HG03280 (cell line): ENCODE measurements around the gene HEMGN.
"Not testable (repeated sequence)": the region's sequence is repeated elsewhere in the genome, so short reads cannot be mapped to it uniquely, and the experiment has no call there.

Experiments
- ATAC-seq: cut with Tn5 transposase; IDR thresholded peaks from one replicate; pipeline ENCODE4 v1.9.1; 2021; ENCODE audit warnings: mild to moderate bottlenecking, moderate library complexity; ENCODE audit not compliant: unreplicated experiment

Gene HEMGN, protein sequence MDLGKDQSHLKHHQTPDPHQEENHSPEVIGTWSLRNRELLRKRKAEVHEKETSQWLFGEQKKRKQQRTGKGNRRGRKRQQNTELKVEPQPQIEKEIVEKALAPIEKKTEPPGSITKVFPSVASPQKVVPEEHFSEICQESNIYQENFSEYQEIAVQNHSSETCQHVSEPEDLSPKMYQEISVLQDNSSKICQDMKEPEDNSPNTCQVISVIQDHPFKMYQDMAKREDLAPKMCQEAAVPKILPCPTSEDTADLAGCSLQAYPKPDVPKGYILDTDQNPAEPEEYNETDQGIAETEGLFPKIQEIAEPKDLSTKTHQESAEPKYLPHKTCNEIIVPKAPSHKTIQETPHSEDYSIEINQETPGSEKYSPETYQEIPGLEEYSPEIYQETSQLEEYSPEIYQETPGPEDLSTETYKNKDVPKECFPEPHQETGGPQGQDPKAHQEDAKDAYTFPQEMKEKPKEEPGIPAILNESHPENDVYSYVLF

GRCh38 chr9:97938081-97938644, at the start of gene HEMGN:
HEMGN (minus strand) TSS chr9:97938172; CDS start chr9:97938136, 36 bp downstream.
- ATAC-seq, result peak; percentile 64

- ATAC-seq, result no peak
These were observed 49.5 kb upstream of the HEMGN start for GRCh38 chr9:97987487-97987886.

- no peak for ATAC-seq
These were observed 47.3 kb upstream of the HEMGN start for GRCh38 chr9:97985058-97985861.

GRCh38 chr9:97984188-97985057, 46.5 kb upstream of the HEMGN start:
- ATAC-seq, result peak; percentile 33

DNA sequence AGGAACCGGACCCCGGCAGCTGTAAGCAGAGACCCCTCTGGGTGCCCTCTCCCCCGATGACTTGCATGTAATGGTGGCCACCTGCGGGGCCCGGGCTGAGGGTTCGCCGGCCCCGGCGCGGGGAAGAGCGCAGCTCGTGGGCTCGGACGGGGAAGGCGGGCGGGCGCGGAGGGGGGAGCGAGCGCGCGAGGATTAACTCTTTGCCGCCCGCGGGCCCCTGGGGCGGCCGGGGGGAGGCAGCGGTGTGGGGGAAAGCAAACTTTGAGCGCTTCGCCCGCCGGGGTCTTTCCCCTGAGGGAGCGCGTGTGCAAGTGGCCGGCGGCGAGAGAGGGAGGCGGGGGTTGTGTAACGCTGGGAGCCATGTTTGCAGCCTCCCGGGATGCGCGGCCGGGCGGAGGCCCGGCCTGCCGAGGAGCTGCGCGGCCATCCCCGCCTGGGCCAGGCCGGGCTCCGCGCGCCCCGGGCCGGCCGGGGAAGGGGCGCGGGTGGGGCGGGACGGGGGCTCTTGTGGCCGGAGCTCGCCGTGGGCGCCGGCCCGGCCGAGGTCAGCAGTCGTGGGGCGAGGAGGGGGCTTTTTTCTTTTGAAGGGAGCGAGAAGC, 45.7 kb upstream of the HEMGN start:
- no peak for ATAC-seq

GRCh38 chr9:97982683-97983588, 45.0 kb upstream of the HEMGN start, which contains the start of gene ANP32B:
ANP32B (plus strand) TSS chr9:97983341; CDS start chr9:97983556, 215 bp downstream.
- ATAC-seq, result peak; percentile 65

DNA sequence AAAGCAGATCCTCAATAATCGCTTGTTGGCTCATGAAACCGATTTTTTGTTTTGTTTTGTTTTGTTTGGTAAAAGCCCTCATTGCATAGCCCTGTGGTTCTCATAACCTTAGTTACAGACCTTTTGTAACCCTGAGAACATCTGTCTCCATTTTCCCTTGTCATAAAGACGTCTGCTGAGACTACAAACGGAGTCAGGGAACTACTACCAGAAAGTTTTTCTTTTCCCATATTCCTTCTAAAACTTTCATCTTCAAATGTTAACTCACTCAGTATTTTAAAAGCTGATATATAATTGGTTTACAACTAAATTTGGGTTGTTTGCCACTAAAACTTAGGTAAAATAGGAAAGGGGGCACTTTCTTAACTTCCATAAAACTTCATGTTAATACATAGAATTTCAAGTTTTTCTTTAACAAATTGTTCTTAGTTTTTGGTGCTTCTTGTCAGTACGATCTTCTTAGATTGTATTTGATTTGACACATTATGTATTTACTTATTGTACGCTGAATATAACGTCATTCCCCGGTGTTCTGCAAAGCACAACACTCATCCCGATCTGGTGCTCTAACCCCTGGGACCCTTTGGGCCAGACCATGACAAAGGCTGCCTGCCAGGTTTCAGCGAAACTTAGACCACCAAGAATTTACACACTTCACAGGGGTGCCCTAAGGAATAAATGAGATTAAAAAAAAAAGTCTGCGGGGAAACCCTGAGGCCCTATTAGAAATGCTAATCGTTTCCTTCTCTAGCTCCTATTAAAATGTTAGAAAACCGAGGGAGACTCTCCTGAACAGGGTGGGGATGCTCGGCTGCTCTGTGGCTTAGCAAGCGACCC, 44.1 kb upstream of the HEMGN start:
- no peak for ATAC-seq

DNA sequence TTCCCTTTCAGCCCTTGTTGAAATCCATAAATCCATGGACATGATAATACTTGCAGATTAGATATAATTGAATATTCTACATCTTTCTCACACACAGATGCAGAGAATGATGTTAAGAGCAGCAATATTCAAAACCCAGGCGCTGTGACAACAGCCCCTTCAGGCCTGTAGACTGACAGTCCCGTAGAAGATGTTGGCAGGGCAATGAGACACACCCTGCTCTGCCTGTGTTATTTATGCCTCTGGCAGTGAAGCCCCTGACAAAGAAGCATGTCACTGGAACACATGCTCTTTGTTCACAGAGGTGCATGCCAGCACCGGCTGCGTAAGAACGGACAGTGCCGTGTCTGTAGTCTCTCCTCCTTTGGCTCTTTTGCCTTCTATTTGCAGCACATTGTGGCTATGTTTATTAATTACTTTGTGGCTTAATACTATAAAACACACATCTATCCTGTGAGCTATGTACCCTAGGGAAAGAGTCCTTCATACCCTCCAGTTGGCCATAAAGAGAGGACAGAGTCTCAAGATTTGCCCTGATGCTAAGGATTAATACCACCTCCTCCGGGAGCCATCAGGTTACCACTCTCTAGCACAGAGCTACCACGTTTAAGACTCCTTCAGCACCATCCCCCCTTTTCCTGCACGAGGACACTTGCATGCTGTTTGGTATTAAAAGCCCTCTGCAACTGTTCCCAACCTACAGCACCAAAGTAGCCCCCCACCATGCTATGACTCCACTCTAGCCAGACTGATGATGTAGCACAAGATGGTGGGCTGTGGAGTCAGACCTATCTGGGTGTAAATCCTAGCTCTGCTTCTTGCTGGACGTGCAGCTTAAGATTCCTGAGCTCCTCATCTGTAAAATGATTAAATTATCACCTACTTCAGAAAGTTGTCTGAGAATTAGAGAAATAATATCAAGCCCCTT, 43.2 kb upstream of the HEMGN start:
- no peak for ATAC-seq

DNA sequence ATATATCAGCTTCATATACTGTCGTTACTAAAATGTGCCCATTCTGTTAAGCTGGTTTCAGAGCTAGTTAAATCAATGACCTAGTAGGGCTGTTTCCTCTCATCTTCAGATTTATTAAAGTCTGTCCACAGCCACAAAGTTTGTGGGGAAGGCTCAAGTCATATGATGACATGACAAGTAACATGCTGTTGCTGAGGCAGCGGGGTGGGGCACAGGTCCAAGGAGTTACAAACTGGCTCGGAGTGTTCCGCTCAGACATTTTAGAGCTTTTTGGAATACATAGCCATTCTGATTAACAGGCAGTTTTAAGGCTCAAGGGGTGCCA, 42.5 kb upstream of the HEMGN start:
- ATAC-seq, result no peak

- no peak for ATAC-seq
These were observed 42.0 kb upstream of the HEMGN start for GRCh38 chr9:97979788-97980478.

GRCh38 chr9:97978371-97979130, 40.6 kb upstream of the HEMGN start:
- no peak for ATAC-seq

GRCh38 chr9:97976633-97977032, 38.7 kb upstream of the HEMGN start:
- ATAC-seq, result not testable (repeated sequence)

- ATAC-seq, result no peak
These were observed 37.4 kb upstream of the HEMGN start for GRCh38 chr9:97975376-97975775.

DNA sequence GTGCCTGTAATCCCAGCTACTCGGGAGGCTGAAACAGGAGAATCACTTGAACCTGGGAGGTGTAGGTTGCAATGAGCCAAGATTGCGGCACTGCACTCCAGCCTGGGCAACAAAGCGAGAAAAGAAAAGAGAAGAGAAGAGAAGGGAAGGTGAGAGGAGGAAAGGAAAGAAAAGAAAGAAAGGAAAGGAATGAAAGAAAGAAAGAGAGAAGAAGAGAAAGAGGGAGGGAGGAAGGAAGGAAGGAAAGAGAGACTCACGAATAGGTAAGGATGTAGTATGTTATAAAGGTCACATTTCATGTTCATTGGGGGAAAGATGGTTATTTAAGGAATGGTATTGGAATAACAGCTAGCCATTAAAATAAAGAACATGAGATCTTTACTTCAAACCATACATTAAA, 34.8 kb upstream of the HEMGN start:
- no peak for ATAC-seq

DNA sequence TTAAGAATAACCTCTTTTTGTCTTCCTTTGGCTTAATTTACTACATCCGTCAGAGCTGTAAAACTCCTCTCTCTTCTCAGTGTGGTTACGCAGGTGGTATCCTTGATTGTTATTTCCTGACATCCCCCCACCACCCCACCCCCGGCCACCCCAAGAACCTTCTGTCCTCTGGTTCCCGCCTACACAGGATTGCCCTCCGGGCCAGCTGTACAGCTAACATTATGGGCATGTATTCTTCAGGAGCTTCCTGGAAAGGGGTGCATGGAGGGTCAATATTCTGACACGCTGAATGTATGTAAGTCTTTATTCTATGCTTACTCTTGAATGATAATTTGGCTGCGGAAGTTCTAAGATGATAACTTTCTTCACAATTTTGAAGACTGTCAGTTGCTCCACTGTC, 32.2 kb upstream of the HEMGN start:
- ATAC-seq, result no peak

DNA sequence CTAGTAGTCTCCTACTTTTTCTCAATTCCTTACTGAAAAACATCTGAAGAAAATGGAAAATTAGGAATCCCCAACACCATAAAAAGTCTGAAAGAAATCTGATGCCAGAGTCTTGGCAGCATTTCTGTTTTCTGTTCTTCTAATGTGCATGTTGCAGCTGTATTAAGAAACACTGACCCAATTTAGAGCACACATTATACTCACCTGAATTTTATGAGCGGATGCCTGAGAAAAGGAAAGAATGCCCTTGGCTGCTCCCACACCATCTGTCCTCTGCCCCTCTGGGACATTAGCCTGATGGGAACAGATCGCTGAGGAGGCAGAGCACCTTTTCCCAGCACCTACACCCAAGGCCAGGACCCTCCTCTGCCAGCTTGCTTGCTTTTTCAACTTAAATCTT, 31.0 kb upstream of the HEMGN start:
- ATAC-seq, result no peak
